Activated CD4-positive, alpha-beta T cell treated with anti-CD3 and anti-CD28 coated beads for 48 hours (primary cell): ENCODE results near the gene HYAL3.
A peak's percentile ranks its signal among the peaks of the same experiment; 100 is the strongest.

Experiments used
- DNase-seq: peaks from one replicate; pipeline ENCODE4 v3.0.0-alpha.2; 2020

The HYAL3 gene, protein sequence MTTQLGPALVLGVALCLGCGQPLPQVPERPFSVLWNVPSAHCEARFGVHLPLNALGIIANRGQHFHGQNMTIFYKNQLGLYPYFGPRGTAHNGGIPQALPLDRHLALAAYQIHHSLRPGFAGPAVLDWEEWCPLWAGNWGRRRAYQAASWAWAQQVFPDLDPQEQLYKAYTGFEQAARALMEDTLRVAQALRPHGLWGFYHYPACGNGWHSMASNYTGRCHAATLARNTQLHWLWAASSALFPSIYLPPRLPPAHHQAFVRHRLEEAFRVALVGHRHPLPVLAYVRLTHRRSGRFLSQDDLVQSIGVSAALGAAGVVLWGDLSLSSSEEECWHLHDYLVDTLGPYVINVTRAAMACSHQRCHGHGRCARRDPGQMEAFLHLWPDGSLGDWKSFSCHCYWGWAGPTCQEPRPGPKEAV

DNA sequence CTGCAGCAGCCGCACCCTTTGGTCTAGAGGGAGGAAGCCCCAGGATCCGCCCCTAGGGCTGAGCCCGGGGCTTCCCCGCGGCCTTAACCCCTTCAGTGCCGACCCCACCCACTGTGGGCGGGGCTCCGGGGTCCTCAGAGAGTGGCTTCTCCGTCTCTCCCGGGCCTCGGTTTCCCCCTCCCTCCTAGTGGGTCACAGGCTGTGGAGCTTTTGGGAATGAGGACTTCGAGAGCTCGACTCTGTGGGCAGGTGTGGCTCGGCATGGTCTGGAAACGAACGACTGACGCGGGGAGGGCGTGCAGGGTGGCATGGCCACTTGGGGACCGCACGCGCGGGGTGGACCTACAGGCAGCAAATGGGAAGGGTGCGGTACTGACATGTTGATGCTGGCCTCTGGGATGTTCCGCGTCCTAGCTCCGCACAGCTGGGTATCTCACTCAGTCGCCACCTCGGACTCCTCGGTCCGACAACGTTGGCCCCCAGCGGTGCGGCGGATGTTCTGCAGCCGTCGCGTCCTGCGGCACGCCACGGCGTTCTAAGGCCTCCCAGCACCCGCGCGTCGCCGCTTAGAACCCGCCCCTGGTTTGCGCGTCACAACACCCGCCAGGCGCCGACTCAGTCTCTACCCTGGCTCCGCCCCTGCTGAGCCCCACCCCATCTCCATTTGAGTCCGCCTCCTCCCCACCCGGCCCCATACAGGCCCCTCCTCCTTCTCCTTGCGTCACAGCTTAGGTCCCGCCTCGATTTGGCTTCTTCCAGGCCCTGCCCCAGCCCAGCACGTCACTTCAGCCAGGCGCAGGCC lies at the start of gene HYAL3, which contains the start of gene NAA80:
Gene HYAL3, minus strand, starts transcription at position 570 of the 802 bp plus-strand sequence. CDS start 3,803 bp downstream, outside the sequence.
Gene NAA80, minus strand, starts transcription at position 570 of the 802 bp plus-strand sequence. CDS start 1,942 bp downstream, outside the sequence.
- DNase-seq, result peak; percentile 100

DNA sequence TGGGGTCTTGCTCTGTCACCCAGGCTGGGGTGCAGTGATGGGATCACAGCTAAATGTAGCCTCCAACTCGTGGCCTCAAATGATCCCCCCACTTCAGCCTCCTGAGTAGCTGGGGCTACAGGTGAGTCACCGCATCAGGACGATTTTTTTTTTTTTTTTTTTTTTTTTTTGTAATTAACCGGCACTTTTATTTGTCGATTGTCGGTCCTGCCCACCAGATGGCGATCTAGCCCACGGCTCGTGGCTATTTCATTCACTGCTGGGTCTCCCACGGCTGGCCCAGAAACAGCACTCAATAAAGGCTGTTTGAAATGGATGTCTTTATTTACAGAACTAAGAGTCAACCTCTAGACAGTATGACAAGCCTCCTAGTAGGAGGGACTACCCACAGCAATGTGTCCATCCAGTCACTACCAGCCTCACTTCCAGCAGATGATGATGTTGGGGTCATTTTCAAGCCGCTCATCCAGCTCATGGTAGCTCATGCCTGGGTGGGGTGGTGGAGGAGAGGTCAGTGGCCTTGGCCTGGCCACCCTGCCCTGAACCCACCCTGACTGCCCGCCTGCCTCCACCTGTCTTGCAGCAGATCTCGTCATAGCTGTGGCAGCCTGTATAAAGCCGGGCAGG lies 48.1 kb upstream of the HYAL3 start:
- DNase-seq, result peak; percentile 82

DNA sequence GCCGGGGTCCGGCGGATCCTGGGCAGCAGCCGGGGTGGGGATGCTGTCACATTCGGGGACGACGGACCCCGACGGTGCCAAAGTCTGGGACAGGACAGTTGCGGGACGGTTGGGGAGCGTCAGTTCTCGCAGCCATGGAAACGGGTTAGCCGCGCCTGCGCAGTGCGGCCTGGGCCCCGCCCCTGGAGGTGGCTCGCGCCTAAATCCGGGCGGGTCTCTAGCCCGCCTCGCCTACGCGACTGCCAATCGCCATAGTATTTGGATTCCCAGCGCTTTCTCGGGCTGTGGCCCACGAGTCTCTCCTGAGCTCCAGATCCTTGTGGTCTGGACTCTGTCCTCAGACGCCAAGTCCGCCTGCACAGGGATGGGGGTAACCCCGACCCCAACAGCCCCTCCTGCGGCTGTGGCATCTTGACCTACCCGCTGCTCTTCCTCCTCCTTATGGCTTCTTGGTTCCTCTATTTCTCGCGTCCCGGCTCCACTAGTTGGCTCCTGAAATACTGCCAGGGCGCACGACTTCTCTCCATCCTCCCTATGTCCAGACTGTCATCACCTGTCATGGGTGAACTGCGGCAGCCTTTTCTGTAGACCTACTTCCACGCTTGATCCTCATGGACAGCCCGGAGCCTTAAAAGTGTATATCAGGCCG lies 46.5 kb upstream of the HYAL3 start, which contains the start of gene ZMYND10:
Gene ZMYND10, minus strand, starts transcription at position 147 of the 649 bp plus-strand sequence. CDS start 153 bp downstream, outside the sequence.
- peak; percentile 87 for DNase-seq

DNA sequence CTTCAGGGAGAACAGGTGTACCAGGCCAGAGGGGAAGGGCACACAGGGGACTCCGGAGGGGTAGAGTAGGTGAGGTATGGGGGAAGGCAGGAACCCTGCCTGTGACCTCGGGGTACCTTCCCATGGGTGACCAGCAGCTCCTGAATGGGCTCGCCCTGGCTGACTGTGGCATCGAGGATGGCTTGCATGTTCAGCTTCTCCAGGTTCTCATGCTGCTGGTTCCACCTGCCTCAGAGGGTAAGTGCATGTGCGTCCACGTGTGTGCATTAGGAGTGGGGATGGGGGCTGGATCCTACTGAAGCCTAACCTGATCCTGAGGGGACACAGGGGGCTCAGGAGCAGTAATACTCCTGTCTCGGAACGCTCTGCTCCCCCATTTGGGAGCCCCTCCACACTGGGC lies 45.8 kb upstream of the HYAL3 start:
- no peak for DNase-seq

DNA sequence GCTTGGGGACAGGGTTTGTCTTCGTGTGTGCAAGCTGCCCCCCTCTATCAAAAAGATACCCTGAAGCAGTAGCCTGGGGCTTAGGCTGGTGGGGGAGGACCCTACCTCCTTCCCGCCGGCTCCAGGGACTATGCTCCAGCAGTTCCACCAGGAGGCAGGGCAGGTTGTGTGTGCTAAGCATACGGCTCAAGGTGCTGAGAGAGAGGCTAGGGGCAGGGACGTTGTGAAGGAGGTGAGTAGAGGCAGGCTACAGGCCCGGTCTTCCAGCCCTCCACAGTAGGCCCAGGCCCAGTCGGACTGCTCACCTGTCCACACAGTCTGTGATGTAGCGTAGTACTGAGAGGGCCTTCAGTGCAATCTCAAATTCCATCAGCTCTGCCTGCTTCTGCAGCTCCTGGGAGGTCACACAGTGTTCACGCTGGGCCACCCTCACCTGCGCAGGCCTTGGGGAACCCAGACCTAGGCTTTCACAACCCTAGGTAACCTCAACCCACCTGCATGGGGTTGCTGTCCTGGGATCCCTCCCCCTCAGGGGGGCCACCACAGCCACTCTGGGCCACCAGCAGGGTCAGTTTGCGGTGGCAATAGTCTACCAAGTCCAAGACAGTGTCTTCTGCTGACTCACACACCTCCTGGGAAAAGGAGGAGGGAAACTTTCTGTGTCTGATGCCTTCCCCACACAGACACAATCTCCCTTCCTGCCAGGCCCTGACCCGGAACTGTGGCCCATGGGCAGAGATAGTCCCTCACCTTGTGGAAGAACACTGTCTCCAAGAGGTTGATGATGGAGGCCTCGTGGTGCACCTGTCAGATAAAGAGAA lies 43.8 kb upstream of the HYAL3 start:
- no peak for DNase-seq

DNA sequence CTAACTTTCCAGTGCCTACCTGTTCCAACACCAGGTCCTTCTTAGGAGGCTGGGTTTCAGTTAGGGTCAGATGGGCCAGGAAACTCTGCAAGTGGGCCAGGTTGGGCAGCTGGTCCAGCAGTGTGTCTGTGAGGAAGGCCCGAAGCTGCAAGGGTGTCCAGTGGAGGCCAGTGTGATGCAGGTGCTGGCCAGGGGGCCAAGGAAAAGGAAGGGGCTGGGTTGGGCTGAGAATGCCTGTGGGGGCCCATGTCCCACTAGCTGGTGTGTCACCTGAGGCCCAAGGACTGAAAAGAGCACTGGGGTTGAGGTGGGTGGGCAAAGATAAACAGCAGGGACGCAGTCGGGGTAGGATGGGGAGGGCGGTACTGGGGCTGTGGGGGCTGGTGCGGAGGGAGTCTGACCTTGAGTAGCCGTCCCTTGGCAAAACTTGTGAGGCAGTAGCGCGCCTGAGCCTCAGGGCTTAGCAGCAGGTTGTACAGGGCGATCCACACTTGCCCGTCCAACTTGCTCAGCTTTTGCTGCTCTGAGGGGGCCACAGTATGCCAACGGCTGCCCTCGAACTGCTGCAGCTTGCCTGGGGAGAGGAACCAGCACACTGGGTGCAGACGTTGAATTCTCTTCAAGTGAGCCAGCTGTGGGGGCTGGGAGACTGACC lies 42.9 kb upstream of the HYAL3 start:
- no peak for DNase-seq

DNA sequence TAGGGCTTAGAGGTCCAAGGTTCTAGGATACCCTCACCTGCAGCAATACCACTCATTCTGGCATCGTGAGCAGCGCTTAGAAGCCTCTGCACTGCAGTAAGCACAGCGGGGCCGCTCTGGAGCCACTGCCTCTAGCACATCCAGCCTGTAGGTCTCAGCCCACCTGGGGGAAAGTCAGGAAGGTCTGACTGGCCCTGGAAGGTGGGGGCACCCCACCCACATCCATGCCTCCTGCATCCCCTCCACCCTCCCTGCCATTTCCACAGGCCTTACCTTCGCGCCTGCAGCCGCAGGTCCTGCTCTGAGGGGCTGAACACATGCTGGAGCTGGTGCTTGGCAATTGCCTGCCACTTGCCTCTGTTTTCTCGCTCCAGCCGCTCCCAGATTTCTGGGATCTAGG lies 42.3 kb upstream of the HYAL3 start:
- peak; percentile 35 for DNase-seq

DNA sequence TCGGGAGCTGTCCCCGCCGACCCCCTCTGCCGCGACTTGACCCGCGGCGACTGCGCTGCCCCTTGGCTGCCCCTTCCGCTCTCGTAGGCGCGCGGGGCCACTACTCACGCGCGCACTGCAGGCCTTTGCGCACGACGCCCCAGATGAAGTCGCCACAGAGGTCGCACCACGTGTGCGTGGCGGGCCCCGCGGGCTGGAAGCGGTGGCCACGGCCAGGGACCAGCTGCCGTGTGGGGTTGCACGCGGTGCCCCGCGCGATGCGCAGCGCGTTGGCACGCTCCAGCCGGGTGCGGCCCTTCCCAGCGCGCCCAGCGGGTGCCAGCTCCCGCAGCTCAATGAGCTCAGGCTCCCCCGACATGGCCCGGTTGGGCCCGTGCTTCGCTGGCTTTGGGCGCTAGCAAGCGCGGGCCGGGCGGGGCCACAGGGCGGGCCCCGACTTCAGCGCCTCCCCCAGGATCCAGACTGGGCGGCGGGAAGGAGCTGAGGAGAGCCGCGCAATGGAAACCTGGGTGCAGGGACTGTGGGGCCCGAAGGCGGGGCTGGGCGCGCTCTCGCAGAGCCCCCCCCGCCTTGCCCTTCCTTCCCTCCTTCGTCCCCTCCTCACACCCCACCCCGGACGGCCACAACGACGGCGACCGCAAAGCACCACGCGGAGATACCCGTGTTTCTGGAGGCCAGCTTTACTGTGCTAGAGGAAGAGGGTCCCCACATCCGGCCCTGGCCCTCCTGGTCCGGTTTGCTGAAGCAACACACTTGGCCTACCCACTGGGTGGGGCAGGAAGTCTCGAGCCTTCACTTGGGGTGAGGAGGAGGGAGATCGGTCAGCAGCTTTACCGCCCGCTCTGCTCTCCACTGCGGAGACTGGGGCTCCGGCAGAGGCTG lies 41.5 kb upstream of the HYAL3 start, which contains the start of gene RASSF1:
Gene RASSF1, minus strand, starts transcription at position 389 of the 882 bp plus-strand sequence. Its CDS starts 31 bp downstream, at position 358.
- peak; percentile 82 for DNase-seq

DNA sequence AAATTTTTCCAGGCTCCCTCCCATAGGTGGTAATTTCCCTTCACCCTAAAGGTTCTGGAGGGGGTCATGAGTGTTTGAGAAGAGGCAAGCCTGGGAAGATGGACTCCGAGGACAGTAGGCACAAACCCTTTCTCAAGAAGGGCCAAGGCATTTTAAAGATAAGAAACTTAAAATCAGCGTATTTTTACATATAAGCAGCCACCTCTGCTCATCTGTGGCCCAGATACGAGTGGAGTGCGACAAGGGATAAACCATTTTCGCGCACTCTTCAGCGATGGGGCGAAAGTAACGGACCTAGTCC lies 40.9 kb upstream of the HYAL3 start:
- DNase-seq, result no peak

DNA sequence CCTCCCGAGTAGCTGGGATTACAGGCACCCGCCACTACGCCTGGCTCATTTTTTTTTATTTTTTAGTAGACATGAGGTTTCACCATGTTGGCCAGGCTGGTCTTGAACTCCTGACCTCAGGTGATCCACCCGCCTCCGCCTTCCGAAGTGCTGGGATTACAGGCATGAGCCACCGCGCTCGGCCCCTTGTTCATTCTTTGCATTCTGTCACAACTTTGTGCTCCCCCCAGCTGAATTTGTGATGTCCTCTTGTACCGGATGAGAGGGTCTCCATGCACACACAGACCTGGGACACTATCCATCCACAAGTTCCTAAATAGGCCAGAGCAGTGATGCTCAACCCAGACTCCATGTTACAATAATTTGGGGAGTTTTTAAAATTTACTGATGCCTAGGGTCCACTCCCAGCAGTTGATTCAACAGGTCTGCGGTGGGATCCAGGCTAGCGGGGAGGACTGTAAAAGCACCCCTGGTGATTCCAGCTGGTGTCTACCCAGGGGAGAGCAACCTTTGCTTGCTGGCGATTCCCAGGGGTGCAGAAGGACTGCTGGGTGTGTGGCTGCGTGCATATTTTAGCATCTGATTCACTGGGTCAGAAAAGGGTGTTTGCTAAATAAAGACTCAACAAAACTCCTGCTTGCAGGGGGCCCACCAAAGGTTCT lies 40.4 kb upstream of the HYAL3 start:
- no peak for DNase-seq

DNA sequence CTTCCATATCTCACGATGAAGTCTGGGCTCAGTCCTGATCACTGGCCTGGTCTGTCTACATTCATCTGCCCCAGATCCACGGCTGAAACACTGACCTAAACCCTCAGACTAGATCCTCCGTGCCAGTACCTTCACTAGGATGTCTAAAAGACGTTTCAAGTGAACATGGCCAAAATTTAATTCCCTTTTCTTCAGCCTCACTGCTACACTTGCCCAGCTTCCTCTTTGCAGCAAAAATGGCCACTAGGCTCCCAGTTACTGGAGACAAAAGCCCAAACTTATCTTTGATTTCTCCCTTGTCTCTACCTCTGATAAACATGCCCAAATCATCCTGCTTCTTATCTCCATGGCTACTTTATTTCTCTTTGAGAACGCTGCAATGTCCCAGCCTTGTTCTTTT lies 39.8 kb upstream of the HYAL3 start:
- DNase-seq, result no peak

DNA sequence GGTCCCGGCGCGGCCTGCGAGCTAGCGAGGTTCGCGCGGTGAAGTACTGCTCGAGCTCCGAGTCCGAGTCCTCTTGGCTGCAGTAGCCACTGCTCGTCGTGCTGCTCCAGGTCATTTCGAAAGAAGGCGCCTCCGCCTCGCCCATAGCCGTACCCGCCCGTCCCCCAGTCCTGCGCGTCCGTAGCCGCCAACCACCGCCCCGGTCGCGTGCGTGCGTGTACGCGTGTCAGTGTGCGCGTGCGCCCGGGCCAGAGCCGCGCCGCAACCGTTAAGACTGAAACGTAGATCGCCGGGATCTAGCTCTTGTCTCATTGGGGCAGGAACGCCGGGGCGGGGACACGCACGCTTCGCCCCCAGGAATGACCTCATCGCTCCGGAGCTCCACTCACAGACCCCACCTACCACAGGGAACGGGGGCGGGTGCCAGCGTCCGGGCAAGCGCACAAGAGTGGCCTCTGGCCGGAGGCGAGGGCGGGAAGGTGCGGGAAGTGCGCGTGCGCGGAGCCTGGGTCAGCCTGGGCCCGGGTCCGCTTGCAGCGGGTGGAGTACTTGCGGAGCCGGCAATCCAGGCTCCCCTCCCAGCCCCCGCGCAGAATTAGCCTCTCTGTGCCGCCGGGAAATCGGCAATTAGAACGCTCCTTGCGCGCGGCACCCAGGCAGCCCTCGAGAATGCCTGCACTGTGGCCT lies 38.1 kb upstream of the HYAL3 start:
- DNase-seq, result peak; percentile 98

DNA sequence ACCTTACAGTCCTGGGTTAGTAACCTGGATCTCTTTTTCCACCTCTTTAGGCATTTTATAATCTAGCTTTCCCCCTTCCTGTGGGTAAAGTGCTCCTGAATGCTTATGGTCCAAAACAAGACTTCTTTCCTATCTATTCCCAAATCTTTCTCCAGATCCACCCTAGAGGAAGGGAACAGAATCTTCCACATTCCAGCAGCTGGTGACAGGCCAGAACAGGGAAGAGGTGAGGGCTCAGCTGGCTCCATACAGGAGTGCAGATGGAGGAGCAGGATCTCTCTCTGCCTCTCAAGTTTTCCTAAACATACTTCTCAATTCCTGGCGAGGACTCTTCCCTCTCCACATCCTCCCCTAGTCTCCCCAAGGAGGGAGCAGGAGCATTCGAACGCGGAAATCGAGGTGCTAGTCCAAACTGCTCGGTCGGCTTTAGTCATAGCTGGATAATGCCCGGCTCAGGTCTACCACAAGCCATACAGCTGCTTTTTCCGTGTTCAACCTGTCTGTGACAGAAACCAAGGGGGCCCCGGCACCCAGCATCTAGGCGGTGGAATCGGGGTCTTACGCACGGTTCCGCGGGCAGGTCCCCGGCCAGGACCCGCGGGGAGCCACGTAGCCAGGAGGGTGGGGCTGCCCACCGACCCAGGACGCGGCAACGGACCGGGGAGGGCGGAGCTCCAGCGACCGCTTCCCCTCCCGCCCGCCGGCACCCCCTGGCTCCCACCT lies 37.4 kb upstream of the HYAL3 start:
- DNase-seq, result peak; percentile 69

DNA sequence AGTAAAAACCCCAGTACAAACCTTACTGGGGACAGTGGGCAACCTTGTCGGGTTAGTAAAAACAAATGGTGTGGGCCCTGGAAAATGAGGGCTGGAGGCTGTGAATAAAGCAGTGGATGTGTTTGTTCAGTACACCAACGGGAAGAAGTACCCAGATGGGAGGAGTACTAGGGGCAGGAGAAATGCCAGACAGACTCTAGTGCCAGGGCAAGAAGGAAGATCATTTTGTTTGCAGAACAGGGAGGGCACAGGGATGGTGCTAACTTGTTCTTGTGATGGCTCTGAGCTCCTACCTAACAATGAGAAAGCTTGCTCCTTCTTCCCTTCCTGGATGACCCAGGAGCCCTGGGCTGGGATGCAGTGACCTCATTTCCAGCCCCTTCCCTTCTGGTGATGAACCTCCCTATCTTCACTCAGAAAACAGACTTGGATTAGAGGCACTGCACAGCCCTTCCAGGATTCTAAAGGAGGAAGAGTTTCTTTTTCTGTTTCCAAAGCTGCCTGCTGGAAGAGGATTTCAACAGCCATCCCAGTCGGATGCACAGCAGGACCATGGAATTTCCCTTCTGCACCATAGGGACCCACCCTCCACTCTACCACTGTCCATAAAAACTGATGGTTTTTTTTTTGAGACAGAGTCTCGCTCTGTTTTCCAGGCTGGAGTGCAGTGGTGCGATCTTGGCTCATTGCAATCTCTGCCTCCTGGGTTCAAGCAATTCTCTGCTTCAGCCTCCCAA lies 35.3 kb upstream of the HYAL3 start:
- DNase-seq, result no peak

DNA sequence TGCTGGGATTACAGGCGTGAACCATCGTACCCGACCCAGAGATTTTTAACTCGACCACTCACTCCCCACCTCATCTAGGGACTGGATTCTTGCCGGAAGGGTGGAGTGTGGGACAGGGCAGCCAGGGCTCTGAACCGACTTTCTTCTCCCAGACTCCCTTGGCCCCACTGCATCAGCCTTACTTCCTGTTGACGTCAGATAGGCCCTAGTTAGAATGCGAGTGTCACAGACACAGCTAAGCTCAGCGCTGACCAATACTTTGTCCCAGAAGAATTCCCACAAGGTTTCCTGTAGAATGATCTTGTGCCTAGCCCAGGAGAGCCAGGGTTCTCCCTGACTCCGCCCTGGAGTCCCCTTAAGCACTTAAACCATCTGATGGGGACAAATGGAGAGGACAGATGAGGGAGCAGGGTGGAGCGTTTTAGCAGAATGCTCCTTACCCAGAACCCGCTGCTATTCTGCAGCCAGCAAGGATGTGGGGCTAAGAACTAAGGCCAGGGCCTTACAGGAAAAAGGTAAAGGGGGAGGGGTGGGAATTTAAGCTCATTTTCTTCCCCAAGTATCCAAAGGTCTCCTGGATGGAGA lies 34.6 kb upstream of the HYAL3 start:
- DNase-seq, result no peak

DNA sequence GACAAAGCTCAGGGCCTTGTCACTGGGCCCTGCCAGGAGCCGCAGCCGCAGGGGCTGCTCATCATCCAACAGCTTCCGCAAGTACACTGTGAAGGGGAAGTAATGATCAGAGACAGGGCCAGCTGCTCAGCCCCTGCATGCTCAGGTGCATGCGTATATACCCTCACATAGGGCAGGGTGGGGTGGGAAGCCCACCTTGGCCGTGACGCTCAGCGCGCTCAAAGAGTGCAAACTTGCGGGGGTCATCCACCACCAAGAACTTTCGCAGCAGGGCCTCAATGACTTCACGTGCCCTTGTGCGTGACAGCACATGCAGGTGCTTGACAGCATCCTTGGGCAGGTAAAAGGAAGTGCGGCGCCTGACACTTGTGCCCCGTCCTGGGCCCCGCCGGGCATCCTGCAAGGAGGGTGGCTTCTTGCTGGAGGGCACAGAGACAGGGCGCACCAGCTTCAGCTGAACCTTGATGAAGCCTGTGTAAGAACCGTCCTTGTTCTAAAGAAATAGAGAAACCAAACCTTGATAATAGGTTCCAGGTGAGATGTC lies 32.2 kb upstream of the HYAL3 start:
- DNase-seq, result no peak

DNA sequence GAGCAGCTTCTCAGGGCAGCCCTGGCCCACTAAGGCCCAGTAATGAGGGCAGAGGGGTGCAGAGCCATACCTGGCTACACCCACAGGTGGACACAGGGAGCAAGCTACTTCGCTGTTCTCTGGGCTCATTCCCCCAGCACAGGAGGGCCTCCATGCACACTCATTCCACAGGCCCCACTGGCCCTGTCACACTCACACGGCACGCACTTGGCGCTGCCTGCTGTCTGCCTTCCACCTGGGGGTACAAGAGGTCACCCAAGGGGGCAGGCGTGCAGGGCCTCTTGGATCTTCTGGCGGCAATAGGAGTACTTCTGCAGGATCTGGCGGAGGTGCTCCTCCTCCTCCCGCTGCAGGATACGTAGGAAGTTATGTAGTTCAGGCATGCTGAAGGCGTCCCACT lies 31.1 kb upstream of the HYAL3 start:
- no peak for DNase-seq
